NCI-H1694 treated with DMSO at 0.1 percent for 48 hours (cell line): ENCODE results near the gene MEN1.

Experiments used
- DNase-seq: peaks from one replicate; lab custom pipeline; 2025; lab: John Stamatoyannopoulos, UW

MEN1 gene

GRCh38 chr11:64810271-64810890 is at the start of gene MEN1:
Gene MEN1, minus strand, starts transcription at chr11:64810551. Its CDS starts 442 bp downstream, at chr11:64810109.
- DNase-seq, result peak; percentile 96

- no peak for DNase-seq
Measured at GRCh38 chr11:64859542-64860414, 49.4 kb upstream of the MEN1 start.

GRCh38 chr11:64858467-64859263 is 48.3 kb upstream of the MEN1 start:
- no peak for DNase-seq

GRCh38 chr11:64857485-64857884 is 47.1 kb upstream of the MEN1 start:
- DNase-seq, result no peak

GRCh38 chr11:64856382-64857227 is 46.3 kb upstream of the MEN1 start:
- no peak for DNase-seq

GRCh38 chr11:64855596-64856304 is 45.4 kb upstream of the MEN1 start:
- DNase-seq, result no peak

- DNase-seq, result no peak
Measured at GRCh38 chr11:64854534-64855502, 44.5 kb upstream of the MEN1 start.

- DNase-seq, result no peak
Measured at GRCh38 chr11:64854157-64854533, 43.8 kb upstream of the MEN1 start.

- no peak for DNase-seq
Measured at GRCh38 chr11:64853709-64854108, 43.4 kb upstream of the MEN1 start.

- DNase-seq, result no peak
Measured at GRCh38 chr11:64852804-64853509, 42.6 kb upstream of the MEN1 start.

GRCh38 chr11:64851831-64852351 is 41.5 kb upstream of the MEN1 start:
- DNase-seq, result no peak

GRCh38 chr11:64850979-64851567 is 40.7 kb upstream of the MEN1 start:
- DNase-seq, result no peak

GRCh38 chr11:64849598-64850356 is 39.4 kb upstream of the MEN1 start:
- peak; percentile 39 for DNase-seq

- DNase-seq, result no peak
Measured at GRCh38 chr11:64848826-64849597, 38.7 kb upstream of the MEN1 start.

- DNase-seq, result no peak
Measured at GRCh38 chr11:64848214-64848825, 38.0 kb upstream of the MEN1 start.

- DNase-seq, result peak; percentile 70
Measured at GRCh38 chr11:64846998-64847666, 36.8 kb upstream of the MEN1 start.
